ENCODE measurements around the gene PITX3.

- TF ChIP-seq ZFP69B (tag by site-specific recombination; IDR thresholded peaks at IDR 0.05) (no peak), SP2 (tag by site-specific recombination; IDR thresholded peaks at IDR 0.05) (no peak), ZBTB17 (tag by site-specific recombination; IDR thresholded peaks at IDR 0.05) (no peak), ZNF302 (tag by site-specific recombination; IDR thresholded peaks at IDR 0.05; ENCODE audit: low read depth) (no peak), ZBTB1 (tag by site-specific recombination; IDR thresholded peaks at IDR 0.05) (no peak), REPIN1 (tag by site-specific recombination; IDR thresholded peaks at IDR 0.05; ENCODE audit: low read depth) (no peak), ZNF121 (tag by site-specific recombination; IDR thresholded peaks at IDR 0.05) (no peak), ZNF133 (tag by site-specific recombination; IDR thresholded peaks at IDR 0.05) (no peak), ZNF138 (tag by site-specific recombination; IDR thresholded peaks at IDR 0.05; ENCODE audit: borderline replicate concordance) (no peak), REST (tag by site-specific recombination; IDR thresholded peaks at IDR 0.05) (no peak)
- TF ChIP-seq, protein P1, sequence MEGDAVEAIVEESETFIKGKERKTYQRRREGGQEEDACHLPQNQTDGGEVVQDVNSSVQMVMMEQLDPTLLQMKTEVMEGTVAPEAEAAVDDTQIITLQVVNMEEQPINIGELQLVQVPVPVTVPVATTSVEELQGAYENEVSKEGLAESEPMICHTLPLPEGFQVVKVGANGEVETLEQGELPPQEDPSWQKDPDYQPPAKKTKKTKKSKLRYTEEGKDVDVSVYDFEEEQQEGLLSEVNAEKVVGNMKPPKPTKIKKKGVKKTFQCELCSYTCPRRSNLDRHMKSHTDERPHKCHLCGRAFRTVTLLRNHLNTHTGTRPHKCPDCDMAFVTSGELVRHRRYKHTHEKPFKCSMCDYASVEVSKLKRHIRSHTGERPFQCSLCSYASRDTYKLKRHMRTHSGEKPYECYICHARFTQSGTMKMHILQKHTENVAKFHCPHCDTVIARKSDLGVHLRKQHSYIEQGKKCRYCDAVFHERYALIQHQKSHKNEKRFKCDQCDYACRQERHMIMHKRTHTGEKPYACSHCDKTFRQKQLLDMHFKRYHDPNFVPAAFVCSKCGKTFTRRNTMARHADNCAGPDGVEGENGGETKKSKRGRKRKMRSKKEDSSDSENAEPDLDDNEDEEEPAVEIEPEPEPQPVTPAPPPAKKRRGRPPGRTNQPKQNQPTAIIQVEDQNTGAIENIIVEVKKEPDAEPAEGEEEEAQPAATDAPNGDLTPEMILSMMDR (tag by site-specific recombination; IDR thresholded peaks at IDR 0.05), result no peak
- TF ChIP-seq, protein P2, sequence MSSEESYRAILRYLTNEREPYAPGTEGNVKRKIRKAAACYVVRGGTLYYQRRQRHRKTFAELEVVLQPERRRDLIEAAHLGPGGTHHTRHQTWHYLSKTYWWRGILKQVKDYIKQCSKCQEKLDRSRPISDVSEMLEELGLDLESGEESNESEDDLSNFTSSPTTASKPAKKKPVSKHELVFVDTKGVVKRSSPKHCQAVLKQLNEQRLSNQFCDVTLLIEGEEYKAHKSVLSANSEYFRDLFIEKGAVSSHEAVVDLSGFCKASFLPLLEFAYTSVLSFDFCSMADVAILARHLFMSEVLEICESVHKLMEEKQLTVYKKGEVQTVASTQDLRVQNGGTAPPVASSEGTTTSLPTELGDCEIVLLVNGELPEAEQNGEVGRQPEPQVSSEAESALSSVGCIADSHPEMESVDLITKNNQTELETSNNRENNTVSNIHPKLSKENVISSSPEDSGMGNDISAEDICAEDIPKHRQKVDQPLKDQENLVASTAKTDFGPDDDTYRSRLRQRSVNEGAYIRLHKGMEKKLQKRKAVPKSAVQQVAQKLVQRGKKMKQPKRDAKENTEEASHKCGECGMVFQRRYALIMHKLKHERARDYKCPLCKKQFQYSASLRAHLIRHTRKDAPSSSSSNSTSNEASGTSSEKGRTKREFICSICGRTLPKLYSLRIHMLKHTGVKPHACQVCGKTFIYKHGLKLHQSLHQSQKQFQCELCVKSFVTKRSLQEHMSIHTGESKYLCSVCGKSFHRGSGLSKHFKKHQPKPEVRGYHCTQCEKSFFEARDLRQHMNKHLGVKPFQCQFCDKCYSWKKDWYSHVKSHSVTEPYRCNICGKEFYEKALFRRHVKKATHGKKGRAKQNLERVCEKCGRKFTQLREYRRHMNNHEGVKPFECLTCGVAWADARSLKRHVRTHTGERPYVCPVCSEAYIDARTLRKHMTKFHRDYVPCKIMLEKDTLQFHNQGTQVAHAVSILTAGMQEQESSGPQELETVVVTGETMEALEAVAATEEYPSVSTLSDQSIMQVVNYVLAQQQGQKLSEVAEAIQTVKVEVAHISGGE (tag by site-specific recombination; conservative IDR thresholded peaks at IDR 0.05; ENCODE audit: low read depth), result no peak
- TF ChIP-seq, protein P3, sequence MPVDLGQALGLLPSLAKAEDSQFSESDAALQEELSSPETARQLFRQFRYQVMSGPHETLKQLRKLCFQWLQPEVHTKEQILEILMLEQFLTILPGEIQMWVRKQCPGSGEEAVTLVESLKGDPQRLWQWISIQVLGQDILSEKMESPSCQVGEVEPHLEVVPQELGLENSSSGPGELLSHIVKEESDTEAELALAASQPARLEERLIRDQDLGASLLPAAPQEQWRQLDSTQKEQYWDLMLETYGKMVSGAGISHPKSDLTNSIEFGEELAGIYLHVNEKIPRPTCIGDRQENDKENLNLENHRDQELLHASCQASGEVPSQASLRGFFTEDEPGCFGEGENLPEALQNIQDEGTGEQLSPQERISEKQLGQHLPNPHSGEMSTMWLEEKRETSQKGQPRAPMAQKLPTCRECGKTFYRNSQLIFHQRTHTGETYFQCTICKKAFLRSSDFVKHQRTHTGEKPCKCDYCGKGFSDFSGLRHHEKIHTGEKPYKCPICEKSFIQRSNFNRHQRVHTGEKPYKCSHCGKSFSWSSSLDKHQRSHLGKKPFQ (tag by site-specific recombination; IDR thresholded peaks at IDR 0.05), result no peak
Observed at GRCh38 chr10:102222797-102223196, 18.5 kb downstream of the PITX3 start.

Data from HEK293 (cell line).